SW480 (cell line): Measurements from ENCODE around the gene AASDH.

Source experiments
- DNase-seq: peaks from one replicate; pipeline ENCODE4 v3.0.0-alpha.2; 2016; ENCODE audit warnings: low spot score

The AASDH gene

DNA sequence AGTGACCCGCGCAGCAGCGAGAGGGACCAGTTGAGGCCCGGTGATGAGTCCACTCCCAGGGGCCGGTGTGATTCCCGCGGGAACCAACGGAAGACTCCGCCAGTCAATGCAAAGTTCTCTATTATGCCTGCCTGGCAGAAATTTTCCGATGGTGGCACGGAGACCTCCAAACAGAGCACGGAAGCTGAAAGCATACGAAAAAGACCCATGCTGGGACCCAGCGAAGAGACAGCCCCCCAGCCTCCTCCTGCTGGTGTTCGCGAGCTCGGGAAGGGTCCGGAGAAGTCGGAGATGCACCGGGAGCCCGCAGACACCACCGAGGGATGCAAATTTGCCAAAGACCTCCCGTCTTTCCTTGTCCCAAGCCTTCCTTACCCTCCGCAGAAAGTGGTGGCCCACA, 71.7 kb downstream of the AASDH start:
- no peak for DNase-seq

- no peak for DNase-seq
Measured at GRCh38 chr4:56315041-56315440, 72.2 kb downstream of the AASDH start.

DNA sequence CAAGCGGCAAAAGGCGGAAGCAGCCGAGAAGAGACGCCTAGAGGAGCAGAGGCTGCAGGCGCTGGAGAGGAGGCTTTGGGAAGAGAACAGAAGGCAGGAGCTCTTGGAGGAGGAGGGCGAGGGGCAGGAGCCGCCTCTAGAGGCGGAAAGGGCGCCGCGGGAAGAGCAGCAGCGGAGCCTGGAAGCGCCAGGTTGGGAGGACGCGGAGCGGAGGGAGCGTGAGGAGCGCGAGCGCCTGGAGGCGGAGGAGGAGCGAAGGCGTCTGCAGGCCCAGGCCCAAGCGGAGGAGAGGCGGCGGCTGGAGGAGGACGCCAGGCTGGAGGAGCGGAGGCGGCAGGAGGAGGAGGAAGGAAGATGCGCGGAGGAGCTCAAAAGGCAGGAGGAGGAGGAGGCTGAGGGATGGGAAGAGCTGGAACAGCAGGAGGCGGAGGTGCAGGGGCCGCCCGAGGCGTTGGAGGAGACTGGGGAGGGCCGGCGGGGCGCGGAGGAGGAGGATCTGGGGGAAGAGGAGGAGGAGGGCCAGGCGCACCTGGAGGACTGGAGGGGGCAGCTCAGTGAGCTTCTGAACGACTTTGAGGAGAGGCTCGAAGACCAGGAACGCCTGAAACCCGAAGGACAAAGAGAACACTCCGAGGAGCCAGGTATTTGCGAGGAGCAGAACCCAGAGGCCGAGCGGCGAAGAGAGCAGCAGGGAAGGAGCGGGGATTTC, 72.9 kb downstream of the AASDH start:
- no peak for DNase-seq

GRCh38 chr4:56313132-56313531, 74.2 kb downstream of the AASDH start:
- DNase-seq: no peak

DNA sequence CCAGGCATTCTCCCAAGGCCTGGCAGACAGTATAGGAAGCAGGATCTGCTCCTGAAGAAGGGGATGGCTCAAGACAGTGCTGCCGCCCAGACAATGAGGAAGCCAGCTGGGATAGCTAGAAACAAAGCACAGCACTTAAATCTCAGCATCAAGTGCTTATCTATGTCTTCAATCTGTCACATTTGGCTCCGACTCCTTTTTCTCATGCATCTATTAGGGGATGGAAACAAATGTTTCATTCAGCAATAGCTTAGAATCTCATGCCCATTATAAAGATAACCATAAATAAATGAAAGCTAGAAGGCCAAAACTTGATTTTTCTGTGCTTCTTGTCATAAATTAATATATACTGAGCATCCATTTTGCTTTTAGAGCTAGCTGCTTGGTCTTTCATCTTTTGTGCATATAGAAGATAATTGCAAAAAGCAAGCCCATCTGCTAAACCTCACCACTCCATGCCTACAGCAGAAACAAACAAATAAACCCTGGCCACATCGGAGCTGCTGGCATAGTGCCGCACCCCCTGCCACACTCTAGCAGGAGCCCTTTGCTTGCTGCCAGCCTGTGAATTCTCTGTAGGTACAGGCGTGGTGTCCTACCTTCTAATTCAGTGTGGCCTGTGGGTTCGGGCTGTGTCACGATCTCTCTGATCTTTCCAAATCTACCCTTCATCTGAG, 75.9 kb downstream of the AASDH start:
- no peak for DNase-seq

- DNase-seq: no peak
Measured at GRCh38 chr4:56310401-56311125, 76.7 kb downstream of the AASDH start.

DNA sequence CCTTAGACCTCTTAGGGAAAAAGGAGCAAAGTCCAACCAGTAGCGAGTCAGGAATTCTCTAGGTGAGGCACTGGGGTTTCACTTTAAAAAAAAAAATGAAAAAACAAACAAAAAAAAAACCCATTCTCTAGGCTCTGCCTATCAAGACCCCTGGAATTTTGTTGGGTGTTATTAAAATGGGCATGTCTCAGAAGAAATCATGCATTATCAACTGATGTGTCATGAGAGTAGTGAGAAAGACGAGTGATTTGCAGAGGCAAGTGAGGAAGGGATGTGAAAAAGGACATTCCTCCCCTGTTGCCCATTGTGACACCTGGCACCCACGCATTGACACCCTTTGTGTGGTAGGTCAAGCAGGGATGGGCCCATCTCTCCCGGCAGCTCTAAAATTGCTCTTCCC, 78.9 kb downstream of the AASDH start:
- no peak for DNase-seq

DNA sequence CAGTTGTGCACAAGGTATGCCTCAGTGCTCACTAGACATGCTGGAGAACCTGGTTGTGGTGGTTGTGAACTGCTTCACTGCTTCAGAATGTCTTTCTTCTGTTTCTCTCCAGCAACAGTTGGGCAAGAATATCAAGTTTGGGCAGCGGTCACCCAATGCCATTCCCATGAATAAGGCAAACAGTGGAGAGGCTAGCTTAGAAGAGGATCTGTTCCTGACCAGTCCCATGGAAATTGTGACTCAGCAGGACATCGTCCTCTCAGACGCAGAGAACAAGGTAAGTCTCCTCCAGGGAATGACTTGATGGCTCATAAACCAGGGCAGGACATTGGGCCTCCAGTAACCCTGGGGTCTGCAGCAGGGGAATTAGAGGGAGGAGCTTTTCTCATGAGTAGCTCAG, 79.9 kb downstream of the AASDH start:
- no peak for DNase-seq

DNA sequence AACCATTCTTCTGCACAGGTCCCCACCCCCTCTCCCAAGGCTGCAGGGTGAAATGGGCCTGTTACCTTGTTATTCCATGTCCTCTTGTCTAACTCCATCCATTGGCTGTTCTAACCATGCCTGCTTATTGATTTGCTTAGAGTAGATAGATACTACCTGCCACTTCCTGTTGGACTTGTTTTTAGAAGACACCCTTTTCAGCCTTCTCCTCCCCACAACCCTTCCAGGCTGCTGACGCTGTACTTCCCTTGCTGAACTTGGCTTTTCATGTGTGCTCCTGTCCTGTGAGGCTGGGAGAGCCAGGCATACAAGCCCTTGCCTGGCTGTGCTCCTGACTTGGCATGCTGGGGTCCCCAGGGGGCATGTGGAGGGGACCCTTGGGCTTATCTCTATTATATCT, 81.9 kb downstream of the AASDH start:
- no peak for DNase-seq

- DNase-seq: no peak
Measured at GRCh38 chr4:56303921-56304320, 83.4 kb downstream of the AASDH start.

- no peak for DNase-seq
Measured at GRCh38 chr4:56302760-56303159, 84.5 kb downstream of the AASDH start.

DNA sequence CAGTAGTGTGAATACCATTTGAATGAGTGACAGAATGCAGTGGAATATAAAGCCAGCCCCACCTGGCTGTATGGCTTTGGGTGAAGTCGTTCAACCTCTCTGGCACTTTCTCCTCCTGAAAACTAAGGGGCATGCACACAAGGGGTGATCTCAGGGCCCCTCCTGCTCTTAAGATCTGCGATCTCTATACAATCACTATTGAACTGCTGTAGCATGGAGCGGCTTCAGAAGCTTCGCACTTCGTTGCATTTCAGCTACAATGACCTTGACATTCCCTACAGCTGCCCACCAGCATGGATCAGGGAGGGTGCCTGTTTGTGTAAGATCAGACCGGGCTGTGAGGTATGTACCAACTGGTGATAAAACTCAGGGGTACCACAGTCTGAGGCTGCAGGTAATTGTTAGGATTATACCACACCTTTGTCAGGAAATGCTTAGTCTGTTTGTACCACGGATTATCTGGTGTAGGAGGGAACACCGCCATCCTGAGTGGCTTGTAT, 85.2 kb downstream of the AASDH start:
- no peak for DNase-seq

- peak; percentile 67 for DNase-seq
Measured at GRCh38 chr4:56301181-56301996, 85.9 kb downstream of the AASDH start.

GRCh38 chr4:56298236-56298635, 89.1 kb downstream of the AASDH start:
- no peak for DNase-seq

GRCh38 chr4:56297776-56298175, 89.5 kb downstream of the AASDH start:
- DNase-seq: no peak

DNA sequence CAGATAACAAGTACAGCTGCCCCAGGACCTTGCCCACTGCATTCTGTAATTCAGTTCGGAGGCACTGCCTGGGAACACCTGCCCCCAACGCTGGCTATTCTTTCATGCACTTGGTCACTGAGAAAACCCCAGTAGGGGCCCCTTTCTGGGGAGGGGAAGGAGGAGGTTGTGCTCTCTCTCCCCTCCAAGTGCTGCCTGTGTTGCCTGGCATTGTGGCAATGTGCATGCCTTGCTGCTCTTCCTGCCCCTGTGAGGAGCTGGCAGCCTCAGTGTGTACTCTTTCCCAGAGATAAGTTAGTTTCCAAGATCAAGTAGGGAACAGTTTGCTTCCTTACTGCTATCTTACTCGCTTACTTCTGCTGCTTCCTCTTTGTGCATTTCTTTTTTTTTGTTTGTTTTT, 90.8 kb downstream of the AASDH start:
- no peak for DNase-seq

DNA sequence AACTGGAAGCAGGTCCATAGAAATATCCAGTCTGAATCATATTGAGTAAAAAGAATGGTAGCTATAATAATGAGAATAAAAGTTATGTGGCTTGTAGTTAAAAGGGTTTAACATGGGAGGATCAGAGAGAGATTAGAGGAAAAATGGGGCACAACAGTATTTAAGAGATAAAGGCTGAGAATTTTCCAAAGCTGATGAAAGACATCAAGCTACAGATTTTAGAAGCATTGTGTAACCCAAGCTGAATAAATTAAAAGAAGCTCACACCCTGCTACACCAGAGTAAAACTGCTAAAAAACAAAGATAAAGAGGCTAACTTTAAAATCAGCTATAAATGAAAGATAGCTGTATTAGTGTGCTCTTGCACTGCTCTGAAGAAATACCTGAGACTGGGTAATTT, 94.2 kb downstream of the AASDH start:
- DNase-seq: no peak

DNA sequence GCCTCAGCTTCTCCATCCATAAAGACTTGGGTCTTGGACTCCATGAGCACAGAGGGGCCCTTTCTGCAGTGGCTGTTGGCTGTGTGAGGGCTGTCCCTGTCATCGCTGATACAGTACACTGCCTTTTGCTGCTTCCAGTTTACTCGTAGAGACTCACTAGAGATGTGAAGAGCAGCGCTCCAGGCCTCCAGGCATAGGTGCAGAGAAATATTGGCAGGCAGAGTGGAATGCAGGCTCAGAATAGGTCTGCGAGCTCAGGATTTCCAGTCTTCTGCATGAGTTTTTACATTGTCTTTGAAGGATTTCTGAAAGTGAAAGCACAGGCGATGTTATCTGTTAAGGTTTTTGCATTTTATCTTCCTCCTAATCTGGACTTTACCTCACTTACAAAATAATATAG, 97.4 kb downstream of the AASDH start:
- DNase-seq: no peak

GRCh38 chr4:56288663-56289062, 98.6 kb downstream of the AASDH start:
- DNase-seq: no peak
